Measurements from ENCODE around the gene TFF3. TPM values are rescaled to one million over a fixed set of nuclear protein-coding genes. Genes with fewer than 3 reads are reported as not detected.

TFF3 gene
- total and polyA plus RNA-seq, 2 of the 4 experiments (the other 2 are of a cell fraction), result not detected

GRCh38 chr21:42265231-42265812 is 49.9 kb downstream of the TFF3 start:
- H3K14ac ChIP-seq (replicated peaks; ENCODE audit: low read depth, low read length), result no peak overlapping the region
- no peak overlapping the region for H4K8ac ChIP-seq (ENCODE audit: low read depth in 2 of 2, low read length in 2 of 2)
- dilution Hi-C loops (cut with HindIII; ENCODE audit: low sequenced_read_pairs, unreplicated experiment) (no loop called here), intact Hi-C loops (cut with micrococcal nuclease) (no loop called here), in situ Hi-C loops (cut with MboI; ENCODE audit: low sequenced_read_pairs) (no loop called here)
- no peak overlapping the region for H3K4me2 ChIP-seq (ENCODE audit: low read depth, low read length)
- no peak overlapping the region for H4K5ac ChIP-seq (ENCODE audit: low read depth, low read length)
- no peak overlapping the region for H3K23ac ChIP-seq (ENCODE audit: low read depth, low read length)
- H4K91ac ChIP-seq (ENCODE audit: insufficient read depth, low read depth, low read length), result no peak overlapping the region
- no peak overlapping the region for H2BK15ac ChIP-seq (ENCODE audit: low read depth, low read length)
- POLR2A ChIA-PET (ENCODE audit: unreplicated experiment), result no interaction called here
- no peak overlapping the region for H3K4ac ChIP-seq (ENCODE audit: low read depth, low read length)
- no peak overlapping the region for H2AK5ac ChIP-seq (ENCODE audit: low read depth, low read length)
- ATAC-seq (ENCODE audit: low read depth) (no peak), DNase-seq (no peak)
- no peak overlapping the region for H3K4me3 ChIP-seq (ENCODE audit: insufficient read depth, low read depth, low read length)
- H3K79me1 ChIP-seq (ENCODE audit: low read depth in 1 of 2, low read length in 2 of 2), result no peaks in the 10 kb centered on the region
- CTCF ChIA-PET, result no interaction called here
- WGBS, 2 experiments (ENCODE audit: extremely low coverage in 2 of 2, insufficient read length in 1 of 2), result no CpG with 5 or more reads among the region's 12 CpGs
- BruUV-seq (replicated peaks), result no TSS peak
- H2BK120ac ChIP-seq (ENCODE audit: low read depth, low read length), result no peak overlapping the region
- no peak overlapping the region for H3K27ac ChIP-seq (ENCODE audit: insufficient read depth, low read length)
- peaks cover 21% of the 10 kb centered on the region; the same call in 1 of the 2 replicates for H3K4me1 ChIP-seq (ENCODE audit: control insufficient read depth, insufficient read depth, low read length)
- no peaks in the 10 kb centered on the region for H3K9me3 ChIP-seq (ENCODE audit: control insufficient read depth, insufficient read depth, low read length)
- H2AK9ac ChIP-seq (replicated peaks; ENCODE audit: low read depth, low read length, poor library complexity), result no peak overlapping the region
- H4K20me1 ChIP-seq (ENCODE audit: insufficient read depth, low read length), result peaks cover 5% of the 10 kb centered on the region; the same call in 1 of the 2 replicates
- no peak overlapping the region for H3K56ac ChIP-seq (ENCODE audit: extremely low read depth, insufficient read depth, low read length)
- no peaks in the 10 kb centered on the region for H3K36me3 ChIP-seq (ENCODE audit: control insufficient read depth, insufficient read depth, low read length)
- no peak overlapping the region for H2BK5ac ChIP-seq (ENCODE audit: low read depth, low read length, poor library complexity, severe bottlenecking)
- 0 out of 2 replicates have a peak, but pooled peaks cover 8% of the 10 kb centered on the region for H3K9me1 ChIP-seq (ENCODE audit: insufficient read depth, low read length)
- no peak overlapping the region for H2BK20ac ChIP-seq (ENCODE audit: low read depth, low read length)
- H3K18ac ChIP-seq (ENCODE audit: low read depth, low read length), result no peak overlapping the region
- no peak for TF ChIP-seq USF2 (IDR thresholded peaks at IDR 0.05; ENCODE audit: low read depth, low read length)
- TF ChIP-seq RFX5 (IDR thresholded peaks at IDR 0.05; ENCODE audit: low read depth, low read length), result no peak
- TF ChIP-seq SMC3 (IDR thresholded peaks at IDR 0.05; ENCODE audit: low read depth, low read length), result no peak
- TF ChIP-seq MXI1 (IDR thresholded peaks at IDR 0.05; ENCODE audit: borderline replicate concordance, low read depth, low read length), result no peak
- TF ChIP-seq CHD1 (IDR thresholded peaks at IDR 0.05; ENCODE audit: low read depth, low read length), result no peak
- TF ChIP-seq POLR2A (IDR thresholded peaks at IDR 0.05; ENCODE audit: low read depth, low read length), result no peak
- no peak for TF ChIP-seq CEBPB (IDR thresholded peaks at IDR 0.05; ENCODE audit: low read depth, low read length)
- no peak for TF ChIP-seq RAD21 (IDR thresholded peaks at IDR 0.05; ENCODE audit: low read length)
- no peak for TF ChIP-seq FOS (IDR thresholded peaks at IDR 0.05; ENCODE audit: low read depth, low read length)
- TF ChIP-seq CTCF (conservative IDR thresholded peaks at IDR 0.05; ENCODE audit: low read depth, low read length), result no peak
- no peak for TF ChIP-seq NFE2L2 (IDR thresholded peaks at IDR 0.05; ENCODE audit: low read depth, low read length)
- no peak for TF ChIP-seq ELK1 (IDR thresholded peaks at IDR 0.05; ENCODE audit: borderline replicate concordance, low read depth, low read length)
- TF ChIP-seq MAFK (IDR thresholded peaks at IDR 0.05; ENCODE audit: low read depth, low read length), result no peak
- no peak for TF ChIP-seq RCOR1 (IDR thresholded peaks at IDR 0.05; ENCODE audit: insufficient replicate concordance, low read length)
- TF ChIP-seq MAZ (IDR thresholded peaks at IDR 0.05; ENCODE audit: borderline replicate concordance, low read depth, low read length), result no peak
- no peak for TF ChIP-seq BHLHE40 (IDR thresholded peaks at IDR 0.05; ENCODE audit: low read depth, low read length)
- H3K27me3 ChIP-seq (ENCODE audit: control insufficient read depth, insufficient read depth, low read length), result peaks cover 9% of the 10 kb centered on the region; the same call in 1 of the 2 replicates
- no peak overlapping the region for H2AFZ ChIP-seq (replicated peaks; ENCODE audit: low read length, poor library complexity)
- H3K9ac ChIP-seq (ENCODE audit: low read depth, low read length), result no peak overlapping the region
